Calu3 (cell line): Measurements from ENCODE around the gene CC2D1A. TPM values are rescaled to one million over a fixed set of nuclear protein-coding genes. Genes with fewer than 3 reads are reported as not detected.

Source experiments
- Bru-seq: library from RNA; stranded (reverse); fragments of 400-500 nt; gene quantifications from one replicate; lab custom pipeline; 2021; lab: Mats Ljungman, UMichigan
- BruChase-seq, 2 experiments: library from RNA; stranded (reverse); fragments of 400-500 nt; gene quantifications; one replicate each; lab custom pipeline; 2021; lab: Mats Ljungman, UMichigan
- BruUV-seq: library from RNA; stranded (reverse); fragments of 400-500 nt; replicated peaks from 2 replicates; lab custom pipeline; 2021; lab: Mats Ljungman, UMichigan
- CTCF ChIA-PET: fragments of 300-600 bp; sonication (Branson Sonifier 250); formaldehyde crosslinking; loops from one replicate; lab custom pipeline; 2022; ENCODE audit warnings: antibody characterized with exemption; lab: Charles Lee
- DNase-seq: peaks from one replicate; pipeline ENCODE4 v3.0.0; 2022
- H3K27ac Mint-ChIP-seq: one replicate; pipeline ENCODE4 v1.8.0; 2022; ENCODE audit warnings: mixed read lengths; ENCODE audit not compliant: unreplicated experiment
- H3K27me3 Mint-ChIP-seq: one replicate; pipeline ENCODE4 v1.8.0; 2022; ENCODE audit warnings: mixed read lengths; ENCODE audit not compliant: unreplicated experiment
- H3K36me3 Mint-ChIP-seq: one replicate; pipeline ENCODE4 v1.8.0; 2022; ENCODE audit warnings: mild to moderate bottlenecking, moderate library complexity, mixed read lengths; ENCODE audit not compliant: insufficient read depth, unreplicated experiment
- H3K4me1 Mint-ChIP-seq: one replicate; pipeline ENCODE4 v1.8.0; 2022; ENCODE audit warnings: mild to moderate bottlenecking, low read depth, mixed read lengths; ENCODE audit not compliant: unreplicated experiment
- H3K4me3 Mint-ChIP-seq: one replicate; pipeline ENCODE4 v1.8.0; 2022; ENCODE audit warnings: mild to moderate bottlenecking, low read depth, moderate library complexity, mixed read lengths; ENCODE audit not compliant: unreplicated experiment
- H3K9me3 Mint-ChIP-seq: one replicate; pipeline ENCODE4 v1.8.0; 2022; ENCODE audit warnings: low read depth, mixed read lengths; ENCODE audit not compliant: unreplicated experiment
- intact Hi-C: fragments of 100-400 bp; cut with micrococcal nuclease; formaldehyde crosslinking; loops from one replicate; pipeline ENCODE4 v1.10.0; 2022; ENCODE audit not compliant: unreplicated experiment
- long read RNA-seq: library from polyadenylated mRNA; stranded (forward); transcript quantifications from one replicate; pipeline ENCODE4 v2.0.0, GENCODE V29; 2022
- total RNA-seq: library from RNA; stranded (reverse); gene quantifications from 2 replicates; pipeline ENCODE4 v1.2.3, GENCODE V29; 2022
- TF ChIP-seq, protein P1 (sequence below): fragments of 200-600 bp; IDR thresholded peaks from one replicate; pipeline ENCODE4 v1.8.0; 2022; ENCODE audit warnings: antibody characterized with exemption; ENCODE audit not compliant: unreplicated experiment

The CC2D1A gene
- total RNA-seq (37.2 and 41.7 TPM in 2 replicates), Bru-seq, nascent RNA (percentile 50 among the genes with signal in this experiment), BruChase-seq, experiment 1, labeled RNA remaining after a 6-hour chase (percentile 65 among the genes with signal in this experiment), BruChase-seq, experiment 2, labeled RNA remaining after a 2-hour chase (percentile 61 among the genes with signal in this experiment)
- long read RNA-seq, transcript CC2D1A-201 (29 exons, 3,581 nt): major isoform, 6 of 32 reads
- long read RNA-seq, partial matches to known transcripts: 13 of 32 reads
- long read RNA-seq, other reads (novel, unspliced or antisense): 10 of 32 reads

DNA sequence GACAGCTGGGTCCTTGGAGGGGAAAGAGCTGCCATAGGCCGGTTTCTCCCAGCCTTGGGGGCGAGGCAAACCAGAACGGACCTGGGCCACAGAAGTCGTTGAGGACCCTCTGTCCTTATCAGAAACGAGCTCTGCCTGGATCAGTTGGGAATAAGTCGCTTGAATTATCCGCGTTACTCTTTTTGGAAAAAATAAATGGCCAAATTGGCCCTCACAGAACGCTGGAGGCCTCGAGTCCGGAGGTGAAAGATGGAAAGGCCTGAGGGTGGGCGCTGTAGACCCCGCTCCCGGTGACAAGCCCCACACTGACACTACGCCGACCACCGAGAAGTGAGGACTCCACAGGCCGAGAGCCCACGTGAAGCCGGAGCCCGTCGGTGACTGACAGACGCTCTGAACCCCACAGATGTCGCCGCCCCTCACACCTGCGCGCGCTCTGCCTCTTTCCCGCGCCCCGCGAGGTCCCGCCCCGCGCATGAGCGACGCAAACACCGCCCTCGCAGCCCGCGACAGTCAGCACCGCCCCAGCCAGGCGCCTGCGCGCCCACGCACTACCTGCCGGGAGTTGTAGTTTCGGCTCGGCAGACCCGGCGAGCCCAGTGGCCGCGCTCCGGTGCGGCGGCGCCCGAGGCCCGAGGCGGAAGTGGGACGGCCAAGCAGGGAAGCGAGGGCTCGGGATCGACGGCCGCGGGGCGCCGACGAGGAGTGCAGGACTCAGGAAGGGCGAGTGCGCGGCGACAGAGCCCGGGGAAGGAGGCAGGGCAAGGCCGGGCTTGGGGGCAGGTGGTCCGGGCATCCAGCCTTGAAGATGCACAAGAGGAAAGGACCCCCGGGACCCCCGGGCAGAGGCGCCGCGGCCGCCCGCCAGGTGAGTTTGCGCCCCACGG is at the start of gene CC2D1A, which contains the start of gene BRME1:
TSS of gene CC2D1A (plus strand) at position 568 of the 887 bp plus-strand sequence. CDS start at position 809, 241 bp downstream.
TSS of gene BRME1 (minus strand) at position 484 of the 887 bp plus-strand sequence. CDS start 1,225 bp downstream, outside the sequence.
- peak; percentile 92 for DNase-seq
- H3K36me3 Mint-ChIP-seq: peaks cover 21% of the 10 kb centered on the region
- peak within 1 kb of the TSS; percentile 78 for H3K4me3 Mint-ChIP-seq
- CTCF ChIA-PET: interaction anchor here (0.9 kb wide), 1 partner anchor 9 kb away, joined by 3 read pairs; no protein-coding TSS in a partner anchor
- H3K9me3 Mint-ChIP-seq: no peaks in the 10 kb centered on the region
- peak within 1 kb of the TSS; percentile 36 for H3K27ac Mint-ChIP-seq
- no TSS peak for BruUV-seq
- intact Hi-C loops: no loop called here
- no peaks in the 10 kb centered on the region for H3K4me1 Mint-ChIP-seq
- TF ChIP-seq, protein P1, sequence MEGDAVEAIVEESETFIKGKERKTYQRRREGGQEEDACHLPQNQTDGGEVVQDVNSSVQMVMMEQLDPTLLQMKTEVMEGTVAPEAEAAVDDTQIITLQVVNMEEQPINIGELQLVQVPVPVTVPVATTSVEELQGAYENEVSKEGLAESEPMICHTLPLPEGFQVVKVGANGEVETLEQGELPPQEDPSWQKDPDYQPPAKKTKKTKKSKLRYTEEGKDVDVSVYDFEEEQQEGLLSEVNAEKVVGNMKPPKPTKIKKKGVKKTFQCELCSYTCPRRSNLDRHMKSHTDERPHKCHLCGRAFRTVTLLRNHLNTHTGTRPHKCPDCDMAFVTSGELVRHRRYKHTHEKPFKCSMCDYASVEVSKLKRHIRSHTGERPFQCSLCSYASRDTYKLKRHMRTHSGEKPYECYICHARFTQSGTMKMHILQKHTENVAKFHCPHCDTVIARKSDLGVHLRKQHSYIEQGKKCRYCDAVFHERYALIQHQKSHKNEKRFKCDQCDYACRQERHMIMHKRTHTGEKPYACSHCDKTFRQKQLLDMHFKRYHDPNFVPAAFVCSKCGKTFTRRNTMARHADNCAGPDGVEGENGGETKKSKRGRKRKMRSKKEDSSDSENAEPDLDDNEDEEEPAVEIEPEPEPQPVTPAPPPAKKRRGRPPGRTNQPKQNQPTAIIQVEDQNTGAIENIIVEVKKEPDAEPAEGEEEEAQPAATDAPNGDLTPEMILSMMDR: no peak
- H3K27me3 Mint-ChIP-seq: no peaks in the 10 kb centered on the region

DNA sequence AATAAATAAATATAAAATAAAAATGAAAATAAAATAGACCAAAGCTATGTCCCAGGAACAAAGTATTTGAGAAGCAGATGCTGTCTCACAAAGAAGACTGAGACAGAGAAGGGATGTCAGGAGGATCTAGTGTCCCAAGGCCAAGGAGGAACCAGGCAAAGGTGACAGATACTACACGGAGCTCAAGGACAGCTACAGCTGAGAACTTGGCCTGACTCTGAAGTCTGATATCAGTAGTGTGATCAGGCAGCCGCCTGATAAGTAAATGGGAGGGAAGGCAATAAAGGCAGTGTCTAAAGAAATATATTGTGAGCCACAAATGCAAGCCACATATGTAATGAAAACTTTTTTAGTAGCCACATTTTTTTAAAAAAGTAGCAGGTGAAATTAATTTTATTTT is 49.5 kb upstream of the CC2D1A start:
- BruUV-seq: no TSS peak
- Mint-ChIP-seq H3K9me3 (no peaks in the 10 kb centered on the region), H3K36me3 (peaks cover 26% of the 10 kb centered on the region), H3K27me3 (no peaks in the 10 kb centered on the region), H3K4me1 (peaks cover 23% of the 10 kb centered on the region), H3K27ac (no peak overlapping the region), H3K4me3 (no peak overlapping the region)
- intact Hi-C loops: no loop called here
- no peak for DNase-seq
- TF ChIP-seq, protein P1: no peak
- CTCF ChIA-PET: no interaction called here

DNA sequence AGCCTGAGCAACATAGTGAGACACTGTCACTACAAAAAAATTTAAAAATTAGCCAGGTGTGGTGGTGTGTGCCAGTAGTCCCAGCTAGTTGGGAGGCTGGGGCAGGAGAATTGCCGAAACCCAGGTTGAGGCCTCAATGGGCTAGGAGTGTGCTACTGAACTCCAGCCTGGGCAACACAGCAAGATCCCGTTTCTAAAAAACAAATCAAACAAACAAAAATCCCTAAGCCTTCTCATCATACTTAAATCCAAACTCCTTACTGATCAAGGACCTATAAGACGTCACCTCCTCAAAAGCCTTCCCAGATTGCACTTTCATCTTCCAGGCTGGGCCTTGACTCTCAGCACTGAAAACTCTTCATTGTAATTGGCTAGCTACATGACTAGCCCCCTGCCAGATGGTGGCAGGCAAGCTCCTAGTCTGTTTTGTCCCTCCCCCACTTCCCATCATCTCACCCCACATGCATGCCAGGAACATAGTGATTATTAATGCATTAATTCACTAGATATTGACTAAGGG is 46.6 kb upstream of the CC2D1A start:
- BruUV-seq: no TSS peak

More for the DNA sequence above, 46.6 kb upstream of the CC2D1A start:
- Mint-ChIP-seq H3K4me1 (peaks cover 40% of the 10 kb centered on the region), H3K27ac (peak overlapping the region; percentile 91), H3K9me3 (no peaks in the 10 kb centered on the region), H3K36me3 (peaks cover 45% of the 10 kb centered on the region), H3K4me3 (no peak overlapping the region), H3K27me3 (no peaks in the 10 kb centered on the region)
- intact Hi-C loops: no loop called here
- CTCF ChIA-PET: interaction anchor here (0.6 to 1.6 kb wide), 2 partner anchors 13 to 225 kb away, joined by 4 to 7 read pairs; no protein-coding TSS in a partner anchor
- DNase-seq: no peak
- TF ChIP-seq, protein P1: no peak
